Liver (tissue), 9 donors: ENCODE data around the gene KLHDC7B. TPM values are rescaled to one million over a fixed set of nuclear protein-coding genes. Genes with fewer than 3 reads are reported as not detected.

Source experiments
- DNase-seq: peaks from one replicate; pipeline ENCODE4 v3.0.0-alpha.2; 2017; ENCODE audit warnings: low spot score
- H3K27ac ChIP-seq, 2 donors: one replicate each; pipeline ENCODE4 v1.7.0; 2013; ENCODE audit warnings: inconsistent platforms in 2 of 2, low read length in 2 of 2, control low read depth in 1 of 2, low read depth in 1 of 2, mild to moderate bottlenecking in 1 of 2
- H3K27me3 ChIP-seq, 4 donors: one replicate each; pipeline versions ENCODE4 v1.6.1 to v1.7.0; 2013; ENCODE audit warnings: low read length in 3 of 4, inconsistent platforms in 1 of 4, mild to moderate bottlenecking in 1 of 4, moderate library complexity in 1 of 4; ENCODE audit not compliant: control insufficient read depth in 4 of 4, insufficient read depth in 4 of 4
- H3K36me3 ChIP-seq, 4 donors: one replicate each; pipeline versions ENCODE4 v1.6.1 to v1.7.0; 2013; ENCODE audit warnings: low read length in 3 of 4, mild to moderate bottlenecking in 3 of 4, low read depth in 1 of 4, moderate library complexity in 1 of 4; ENCODE audit not compliant: control insufficient read depth in 4 of 4, insufficient read depth in 3 of 4
- H3K4me1 ChIP-seq, 4 donors: one replicate each; pipeline versions ENCODE4 v1.6.1 to v1.7.0; 2013; ENCODE audit warnings: low read length in 3 of 4, mild to moderate bottlenecking in 3 of 4, moderate library complexity in 1 of 4; ENCODE audit not compliant: control insufficient read depth in 4 of 4, insufficient read depth in 4 of 4
- H3K4me3 ChIP-seq, 3 donors: one replicate each; pipeline versions ENCODE4 v1.6.1 to v1.7.0; 2013; ENCODE audit warnings: low read length in 3 of 3, control low read depth in 1 of 3, low read depth in 1 of 3, mild to moderate bottlenecking in 1 of 3
- H3K9ac ChIP-seq, 2 donors: one replicate each; pipeline ENCODE4 v1.7.0; 2013; ENCODE audit warnings: low read length in 2 of 2, mild to moderate bottlenecking in 2 of 2, moderate library complexity in 2 of 2, control low read depth in 1 of 2, low read depth in 1 of 2
- H3K9me3 ChIP-seq, 4 donors: one replicate each; pipeline versions ENCODE4 v1.6.1 to v1.7.0; 2013; ENCODE audit warnings: low read length in 3 of 4; ENCODE audit not compliant: control insufficient read depth in 4 of 4
- FOXA1 ChIP-seq: IDR thresholded peaks from 2 replicates; pipeline ENCODE4 v1.6.1; 2016; ENCODE audit warnings: antibody characterized with exemption
- FOXA2 ChIP-seq: IDR thresholded peaks from 2 replicates; pipeline ENCODE4 v1.6.1; 2016; ENCODE audit warnings: antibody characterized with exemption
- GABPA ChIP-seq, 2 donors: IDR thresholded peaks in 1 of 2; conservative IDR thresholded peaks in 1 of 2; 2 replicates each; pipeline ENCODE4 v1.6.1; 2016; ENCODE audit warnings: antibody characterized with exemption in 2 of 2, mild to moderate bottlenecking in 1 of 2, moderate library complexity in 1 of 2
- HNF4A ChIP-seq, 2 donors: conservative IDR thresholded peaks; 2 replicates each; pipeline ENCODE4 v1.6.1; 2016; ENCODE audit warnings: antibody characterized with exemption in 2 of 2, mild to moderate bottlenecking in 2 of 2
- JUND ChIP-seq, 2 donors: IDR thresholded peaks; 2 replicates each; pipeline ENCODE4 v1.6.1; 2016; ENCODE audit warnings: antibody characterized with exemption in 2 of 2
- NR2F2 ChIP-seq: IDR thresholded peaks from 2 replicates; pipeline ENCODE4 v1.6.1; 2016; ENCODE audit warnings: antibody characterized with exemption
- RAD21 ChIP-seq, 2 donors: IDR thresholded peaks; 2 replicates each; pipeline ENCODE4 v1.6.1; 2016; ENCODE audit warnings: antibody characterized with exemption in 2 of 2, mild to moderate bottlenecking in 2 of 2
- SP1 ChIP-seq: IDR thresholded peaks from 2 replicates; pipeline ENCODE4 v1.6.1; 2018; ENCODE audit warnings: antibody characterized with exemption, mild to moderate bottlenecking
- YY1 ChIP-seq: IDR thresholded peaks from 2 replicates; pipeline ENCODE4 v1.6.1; 2016; ENCODE audit warnings: antibody characterized with exemption, mild to moderate bottlenecking
- WGBS: extraction: QIAGEN DNeasy Blood & Tissue Kit; methylation state at CpG from one replicate; pipeline ENCODE4 v1.1.7; 2013; 5-methylcytosine and 5-hydroxymethylcytosine counted together
- polyA plus RNA-seq, 2 donors: library from polyadenylated mRNA; stranded (reverse) in 1 of 2; unstranded in 1 of 2; fragments of 200-250 nt in 1 of 2; fragments of >200 nt in 1 of 2; fragmentation: Nextera tagmentation in 1 of 2; extraction: Ambion mirVana in 1 of 2; gene quantifications; one replicate each; pipeline versions ENCODE4 v1.2.1 to v1.2.3, GENCODE V29; 2013 to 2015
- total RNA-seq, 2 donors: library from RNA; depleted of rRNA; stranded (reverse); fragments of >200 nt; gene quantifications; one replicate each; pipeline ENCODE4 v1.2.3, GENCODE V29; 2014
- TF ChIP-seq, protein P1 (sequence below): IDR thresholded peaks from 2 replicates; pipeline ENCODE4 v1.6.1; 2016; ENCODE audit warnings: antibody characterized with exemption
- TF ChIP-seq, protein P2 (sequence below): IDR thresholded peaks from 2 replicates; pipeline ENCODE4 v1.6.1; 2016; ENCODE audit warnings: antibody characterized with exemption
- TF ChIP-seq, protein P3 (sequence below): fragments of 150-350 bp; IDR thresholded peaks from 2 replicates; pipeline ENCODE4 v1.5.1; 2017; ENCODE audit warnings: improper control_type of control experiment, low read depth, low read length; ENCODE audit not compliant: missing input control
- TF ChIP-seq, protein P4 (sequence below): IDR thresholded peaks from 2 replicates; pipeline ENCODE4 v1.6.1; 2016; ENCODE audit warnings: antibody characterized with exemption, mild to moderate bottlenecking
- TF ChIP-seq, protein P5 (sequence below): IDR thresholded peaks from 2 replicates; pipeline ENCODE4 v1.6.1; 2016; ENCODE audit warnings: antibody characterized with exemption
- donor health status: healthy.
- donor health status: healthy.
- donor health status: healthy.
- donor health status: healthy.
- donor health status: healthy.

Gene KLHDC7B
- total and polyA plus RNA-seq, 4 donors: 0.08 to 0.16 (median 0.08) TPM; not detected in 1

DNA sequence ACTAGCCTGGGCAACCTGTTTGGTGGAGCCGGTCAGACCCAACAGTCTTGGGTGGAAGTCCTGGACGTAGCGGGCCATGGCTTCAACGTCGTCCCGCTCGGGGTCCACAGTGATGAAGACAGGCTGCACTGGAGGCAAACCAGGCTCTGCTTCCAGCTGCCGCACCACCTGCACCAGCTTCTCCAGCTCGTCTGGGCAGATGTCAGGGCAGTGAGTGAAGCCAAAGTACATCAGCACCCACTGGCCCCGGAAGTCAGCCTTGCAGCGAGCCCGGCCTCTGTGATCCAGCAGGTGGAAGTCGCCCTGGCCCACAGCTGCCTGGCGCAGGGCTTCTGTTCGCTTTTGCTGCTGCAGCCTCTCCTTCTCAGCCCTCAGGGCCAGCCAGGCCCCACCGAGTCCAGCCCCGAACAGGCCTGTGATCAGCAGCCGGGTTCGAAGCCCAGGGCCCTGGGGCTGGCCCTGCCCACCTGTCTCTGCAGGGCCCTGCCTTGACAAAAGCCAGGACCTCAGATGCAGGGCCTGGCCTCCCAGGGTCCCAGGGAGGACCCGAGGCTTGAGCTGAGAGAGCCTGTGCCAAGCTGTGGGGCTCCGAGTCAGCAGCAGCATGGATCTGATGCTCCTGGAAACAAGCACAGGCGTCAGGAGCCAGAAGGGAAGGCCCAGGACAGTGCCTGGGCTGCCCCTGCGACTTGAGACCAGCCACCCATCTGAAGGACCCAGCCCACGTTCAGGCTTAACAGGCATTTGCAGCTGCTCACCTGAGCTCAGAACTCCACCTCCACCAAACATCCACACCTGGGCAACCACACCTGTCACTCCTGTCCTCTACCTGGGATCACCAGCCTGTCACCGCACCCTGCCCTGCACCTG lies 21.7 kb upstream of the KLHDC7B start:
- no peak for TF ChIP-seq FOXA1
- TF ChIP-seq FOXA2: no peak
- TF ChIP-seq, protein P1, sequence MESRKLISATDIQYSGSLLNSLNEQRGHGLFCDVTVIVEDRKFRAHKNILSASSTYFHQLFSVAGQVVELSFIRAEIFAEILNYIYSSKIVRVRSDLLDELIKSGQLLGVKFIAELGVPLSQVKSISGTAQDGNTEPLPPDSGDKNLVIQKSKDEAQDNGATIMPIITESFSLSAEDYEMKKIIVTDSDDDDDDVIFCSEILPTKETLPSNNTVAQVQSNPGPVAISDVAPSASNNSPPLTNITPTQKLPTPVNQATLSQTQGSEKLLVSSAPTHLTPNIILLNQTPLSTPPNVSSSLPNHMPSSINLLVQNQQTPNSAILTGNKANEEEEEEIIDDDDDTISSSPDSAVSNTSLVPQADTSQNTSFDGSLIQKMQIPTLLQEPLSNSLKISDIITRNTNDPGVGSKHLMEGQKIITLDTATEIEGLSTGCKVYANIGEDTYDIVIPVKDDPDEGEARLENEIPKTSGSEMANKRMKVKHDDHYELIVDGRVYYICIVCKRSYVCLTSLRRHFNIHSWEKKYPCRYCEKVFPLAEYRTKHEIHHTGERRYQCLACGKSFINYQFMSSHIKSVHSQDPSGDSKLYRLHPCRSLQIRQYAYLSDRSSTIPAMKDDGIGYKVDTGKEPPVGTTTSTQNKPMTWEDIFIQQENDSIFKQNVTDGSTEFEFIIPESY: no peak
- TF ChIP-seq, protein P2, sequence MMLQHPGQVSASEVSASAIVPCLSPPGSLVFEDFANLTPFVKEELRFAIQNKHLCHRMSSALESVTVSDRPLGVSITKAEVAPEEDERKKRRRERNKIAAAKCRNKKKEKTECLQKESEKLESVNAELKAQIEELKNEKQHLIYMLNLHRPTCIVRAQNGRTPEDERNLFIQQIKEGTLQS: no peak
- TF ChIP-seq, protein P3, sequence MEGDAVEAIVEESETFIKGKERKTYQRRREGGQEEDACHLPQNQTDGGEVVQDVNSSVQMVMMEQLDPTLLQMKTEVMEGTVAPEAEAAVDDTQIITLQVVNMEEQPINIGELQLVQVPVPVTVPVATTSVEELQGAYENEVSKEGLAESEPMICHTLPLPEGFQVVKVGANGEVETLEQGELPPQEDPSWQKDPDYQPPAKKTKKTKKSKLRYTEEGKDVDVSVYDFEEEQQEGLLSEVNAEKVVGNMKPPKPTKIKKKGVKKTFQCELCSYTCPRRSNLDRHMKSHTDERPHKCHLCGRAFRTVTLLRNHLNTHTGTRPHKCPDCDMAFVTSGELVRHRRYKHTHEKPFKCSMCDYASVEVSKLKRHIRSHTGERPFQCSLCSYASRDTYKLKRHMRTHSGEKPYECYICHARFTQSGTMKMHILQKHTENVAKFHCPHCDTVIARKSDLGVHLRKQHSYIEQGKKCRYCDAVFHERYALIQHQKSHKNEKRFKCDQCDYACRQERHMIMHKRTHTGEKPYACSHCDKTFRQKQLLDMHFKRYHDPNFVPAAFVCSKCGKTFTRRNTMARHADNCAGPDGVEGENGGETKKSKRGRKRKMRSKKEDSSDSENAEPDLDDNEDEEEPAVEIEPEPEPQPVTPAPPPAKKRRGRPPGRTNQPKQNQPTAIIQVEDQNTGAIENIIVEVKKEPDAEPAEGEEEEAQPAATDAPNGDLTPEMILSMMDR: no peak
- TF ChIP-seq YY1: no peak
- TF ChIP-seq SP1: no peak
- TF ChIP-seq, protein P4, sequence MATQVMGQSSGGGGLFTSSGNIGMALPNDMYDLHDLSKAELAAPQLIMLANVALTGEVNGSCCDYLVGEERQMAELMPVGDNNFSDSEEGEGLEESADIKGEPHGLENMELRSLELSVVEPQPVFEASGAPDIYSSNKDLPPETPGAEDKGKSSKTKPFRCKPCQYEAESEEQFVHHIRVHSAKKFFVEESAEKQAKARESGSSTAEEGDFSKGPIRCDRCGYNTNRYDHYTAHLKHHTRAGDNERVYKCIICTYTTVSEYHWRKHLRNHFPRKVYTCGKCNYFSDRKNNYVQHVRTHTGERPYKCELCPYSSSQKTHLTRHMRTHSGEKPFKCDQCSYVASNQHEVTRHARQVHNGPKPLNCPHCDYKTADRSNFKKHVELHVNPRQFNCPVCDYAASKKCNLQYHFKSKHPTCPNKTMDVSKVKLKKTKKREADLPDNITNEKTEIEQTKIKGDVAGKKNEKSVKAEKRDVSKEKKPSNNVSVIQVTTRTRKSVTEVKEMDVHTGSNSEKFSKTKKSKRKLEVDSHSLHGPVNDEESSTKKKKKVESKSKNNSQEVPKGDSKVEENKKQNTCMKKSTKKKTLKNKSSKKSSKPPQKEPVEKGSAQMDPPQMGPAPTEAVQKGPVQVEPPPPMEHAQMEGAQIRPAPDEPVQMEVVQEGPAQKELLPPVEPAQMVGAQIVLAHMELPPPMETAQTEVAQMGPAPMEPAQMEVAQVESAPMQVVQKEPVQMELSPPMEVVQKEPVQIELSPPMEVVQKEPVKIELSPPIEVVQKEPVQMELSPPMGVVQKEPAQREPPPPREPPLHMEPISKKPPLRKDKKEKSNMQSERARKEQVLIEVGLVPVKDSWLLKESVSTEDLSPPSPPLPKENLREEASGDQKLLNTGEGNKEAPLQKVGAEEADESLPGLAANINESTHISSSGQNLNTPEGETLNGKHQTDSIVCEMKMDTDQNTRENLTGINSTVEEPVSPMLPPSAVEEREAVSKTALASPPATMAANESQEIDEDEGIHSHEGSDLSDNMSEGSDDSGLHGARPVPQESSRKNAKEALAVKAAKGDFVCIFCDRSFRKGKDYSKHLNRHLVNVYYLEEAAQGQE: no peak
- no peak for TF ChIP-seq JUND (IDR thresholded peaks at IDR 0.05)
- TF ChIP-seq RAD21 (IDR thresholded peaks at IDR 0.05): no peak
- no peak for TF ChIP-seq GABPA (IDR thresholded peaks at IDR 0.05 in 1 of 2, conservative IDR thresholded peaks at IDR 0.05 in 1 of 2)
- TF ChIP-seq, protein P5, sequence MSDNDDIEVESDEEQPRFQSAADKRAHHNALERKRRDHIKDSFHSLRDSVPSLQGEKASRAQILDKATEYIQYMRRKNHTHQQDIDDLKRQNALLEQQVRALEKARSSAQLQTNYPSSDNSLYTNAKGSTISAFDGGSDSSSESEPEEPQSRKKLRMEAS: no peak
- TF ChIP-seq NR2F2: no peak
- peaks cover 9 to 36% (median 14%) of the 10 kb centered on the region in 4 donors for H3K36me3 ChIP-seq
- peak overlapping the region in 2 of 3 donors; percentile 40 to 74 for H3K4me3 ChIP-seq
- no peak overlapping the region for H3K27ac ChIP-seq
- no peaks in the 10 kb centered on the region for H3K27me3 ChIP-seq
- no peak for DNase-seq
- peak overlapping the region in 1 of 2 donors; percentile 24 for H3K9ac ChIP-seq
- no peaks in the 10 kb centered on the region for H3K9me3 ChIP-seq
- 76% methylated on average over 25 of the region's 25 CpGs for WGBS
- peaks cover 11 to 51% (median 25%) of the 10 kb centered on the region in 4 donors for H3K4me1 ChIP-seq

DNA sequence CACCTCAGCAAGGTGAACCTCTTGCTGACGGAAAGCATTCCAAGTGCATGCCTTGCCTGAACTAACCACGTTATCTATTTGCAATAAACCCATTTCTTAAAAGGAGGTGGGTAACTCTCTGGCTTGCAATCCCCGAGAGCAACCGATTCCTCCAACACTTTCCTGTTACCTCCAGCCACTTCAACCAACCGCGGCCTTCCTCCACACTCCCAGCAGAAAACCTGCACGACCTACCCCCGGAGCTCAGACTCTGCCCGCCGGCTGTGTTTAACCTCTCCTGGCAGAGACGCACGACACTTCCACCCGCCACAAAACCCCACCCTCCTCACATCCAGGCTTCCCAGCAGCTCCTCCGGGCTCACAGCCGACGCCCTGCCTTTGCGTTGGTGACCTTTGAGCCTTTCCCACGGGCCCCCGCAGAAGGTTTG lies 21.0 kb upstream of the KLHDC7B start:
- Histone ChIP-seq H3K9ac (peak overlapping the region in 1 of 2 donors; percentile 24), H3K27me3 (no peaks in the 10 kb centered on the region), H3K27ac (peak overlapping the region; percentile 92 to 96), H3K4me1 (peaks cover 13 to 56% (median 31%) of the 10 kb centered on the region in 4 donors), H3K9me3 (no peaks in the 10 kb centered on the region), H3K36me3 (peaks cover 9 to 29% (median 11%) of the 10 kb centered on the region in 4 donors), H3K4me3 (peak overlapping the region; percentile 38 to 74 (median 40))
- TF ChIP-seq HNF4A (conservative IDR thresholded peaks at IDR 0.05) (peak; percentile 58 to 72), YY1 (no peak)
- TF ChIP-seq, protein P2: no peak
- 4% methylated on average over 19 of the region's 19 CpGs for WGBS
- DNase-seq: no peak
